ENCODE results near the gene ZNF14. TPM values are rescaled to one million over a fixed set of nuclear protein-coding genes. Genes with fewer than 3 reads are reported as not detected.

The ZNF14 gene
- total and polyA plus RNA-seq, 2 donors from 2014 or later: 5.0 to 10.2 TPM

GRCh38 chr19:19711934-19712828 is 20.7 kb downstream of the ZNF14 start:
- TF ChIP-seq CTCF (IDR thresholded peaks at IDR 0.05; ENCODE audit: borderline replicate concordance, extremely low read depth, insufficient read depth): no peak
- H3K9ac ChIP-seq (ENCODE audit: low read length in 3 of 3): no peak overlapping the region
- no peaks in the 10 kb centered on the region for H3K27me3 ChIP-seq (ENCODE audit: control insufficient read depth, insufficient read depth, low read length)
- no peak overlapping the region for H3K27ac ChIP-seq (ENCODE audit: low read depth in 2 of 2, low read length in 2 of 2)
- H3K9me3 ChIP-seq (ENCODE audit: control insufficient read depth in 2 of 3, insufficient read depth in 1 of 3, low read length in 3 of 3): peaks cover 35 to 94% (median 71%) of the 10 kb centered on the region in 3 donors
- H3K36me3 ChIP-seq (ENCODE audit: control insufficient read depth in 2 of 3, insufficient read depth in 3 of 3, low read length in 3 of 3): peaks cover 22 to 41% (median 35%) of the 10 kb centered on the region in 3 donors
- DNase-seq: no peak
- FAIRE-seq: no peak
- no peaks in the 10 kb centered on the region for H3K4me1 ChIP-seq (ENCODE audit: control insufficient read depth in 2 of 3, insufficient read depth in 2 of 3, low read depth in 1 of 3, low read length in 3 of 3)
- H3K4me3 ChIP-seq (ENCODE audit: low read length in 3 of 3): peak overlapping the region in 2 of 3 donors; percentile 12 to 28
- intact Hi-C loops (cut with DNase I): no loop called here

- no peak overlapping the region for H3K27ac ChIP-seq (ENCODE audit: low read depth in 2 of 2, low read length in 2 of 2)
- DNase-seq: no peak
- H3K36me3 ChIP-seq (ENCODE audit: control insufficient read depth in 2 of 3, insufficient read depth in 3 of 3, low read length in 3 of 3): peaks cover 22 to 36% (median 33%) of the 10 kb centered on the region in 3 donors
- H3K4me1 ChIP-seq (ENCODE audit: control insufficient read depth in 2 of 3, insufficient read depth in 2 of 3, low read depth in 1 of 3, low read length in 3 of 3): no peaks in the 10 kb centered on the region
- H3K9ac ChIP-seq (ENCODE audit: low read length in 3 of 3): no peak overlapping the region
- peak overlapping the region in 2 of 3 donors; percentile 18 to 28 for H3K4me3 ChIP-seq (ENCODE audit: low read length in 3 of 3)
- intact Hi-C loops (cut with DNase I): no loop called here
- H3K27me3 ChIP-seq (ENCODE audit: control insufficient read depth, insufficient read depth, low read length): no peaks in the 10 kb centered on the region
- peaks cover 35 to 94% (median 64%) of the 10 kb centered on the region in 3 donors for H3K9me3 ChIP-seq (ENCODE audit: control insufficient read depth in 2 of 3, insufficient read depth in 1 of 3, low read length in 3 of 3)
- no peak for TF ChIP-seq CTCF (IDR thresholded peaks at IDR 0.05; ENCODE audit: borderline replicate concordance, extremely low read depth, insufficient read depth)
- no peak for FAIRE-seq
Measured at GRCh38 chr19:19711306-19711933, 21.5 kb downstream of the ZNF14 start.

GRCh38 chr19:19710506-19710905 is 22.4 kb downstream of the ZNF14 start:
- Histone ChIP-seq H3K36me3 (ENCODE audit: control insufficient read depth in 2 of 3, insufficient read depth in 3 of 3, low read length in 3 of 3) (peaks cover 22 to 36% (median 33%) of the 10 kb centered on the region in 3 donors), H3K4me3 (ENCODE audit: low read length in 3 of 3) (peak overlapping the region in 2 of 3 donors; percentile 18 to 28), H3K9ac (ENCODE audit: low read length in 3 of 3) (no peak overlapping the region), H3K27me3 (ENCODE audit: control insufficient read depth, insufficient read depth, low read length) (no peaks in the 10 kb centered on the region), H3K9me3 (ENCODE audit: control insufficient read depth in 2 of 3, insufficient read depth in 1 of 3, low read length in 3 of 3) (peaks cover 35 to 95% (median 64%) of the 10 kb centered on the region in 3 donors), H3K27ac (ENCODE audit: low read depth in 2 of 2, low read length in 2 of 2) (no peak overlapping the region), H3K4me1 (ENCODE audit: control insufficient read depth in 2 of 3, insufficient read depth in 2 of 3, low read depth in 1 of 3, low read length in 3 of 3) (no peaks in the 10 kb centered on the region)
- DNase-seq (no peak), FAIRE-seq (no peak)
- intact Hi-C loops (cut with DNase I): no loop called here
- TF ChIP-seq CTCF (IDR thresholded peaks at IDR 0.05; ENCODE audit: borderline replicate concordance, extremely low read depth, insufficient read depth): no peak
